DLD1 (cell line): Measurements from ENCODE around the gene OR7C1.
"Not testable (repeated sequence)": the region's sequence is repeated elsewhere in the genome, so short reads cannot be mapped to it uniquely, and the experiment has no call there.

Experiments used
- in situ Hi-C: cut with HindIII; loops from 2 replicates; pipeline ENCODE4 v1.10.0; 2017; ENCODE audit warnings: low sequenced_read_pairs

OR7C1 gene

DNA sequence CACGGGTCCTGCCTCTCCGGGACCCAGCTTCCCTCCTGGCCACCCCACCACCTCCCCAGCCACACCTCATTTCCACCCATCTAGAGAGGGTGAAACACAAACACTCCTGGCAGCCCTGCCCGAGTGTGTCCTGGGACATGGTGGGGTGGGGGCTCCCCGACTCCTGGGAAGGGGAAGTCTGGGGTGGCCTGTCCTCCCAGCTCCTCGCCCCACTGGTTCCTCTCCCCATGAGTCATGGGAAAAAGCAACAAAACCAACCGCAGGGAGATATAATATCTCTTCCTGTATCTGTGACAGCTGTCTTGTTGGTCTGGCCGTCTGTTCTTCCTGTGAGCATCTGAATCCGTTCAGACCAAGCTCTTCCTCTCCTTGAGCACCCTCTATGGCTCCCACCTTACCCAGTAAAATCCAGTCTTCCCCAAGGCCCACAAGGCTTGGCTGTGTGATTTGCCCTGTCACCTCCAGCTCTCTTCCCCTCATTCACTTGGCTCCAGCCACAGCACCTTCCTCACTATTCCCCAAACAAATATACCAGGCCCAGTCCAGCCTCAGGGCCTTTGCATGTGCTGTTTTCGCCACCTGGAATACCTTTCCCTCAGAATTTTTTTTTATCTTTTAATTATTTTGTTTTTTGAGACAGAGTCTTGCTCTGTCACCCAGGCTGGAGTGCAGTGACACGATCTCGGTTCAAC lies 49.7 kb downstream of the OR7C1 start:
- in situ Hi-C loops, result not testable (repeated sequence)

DNA sequence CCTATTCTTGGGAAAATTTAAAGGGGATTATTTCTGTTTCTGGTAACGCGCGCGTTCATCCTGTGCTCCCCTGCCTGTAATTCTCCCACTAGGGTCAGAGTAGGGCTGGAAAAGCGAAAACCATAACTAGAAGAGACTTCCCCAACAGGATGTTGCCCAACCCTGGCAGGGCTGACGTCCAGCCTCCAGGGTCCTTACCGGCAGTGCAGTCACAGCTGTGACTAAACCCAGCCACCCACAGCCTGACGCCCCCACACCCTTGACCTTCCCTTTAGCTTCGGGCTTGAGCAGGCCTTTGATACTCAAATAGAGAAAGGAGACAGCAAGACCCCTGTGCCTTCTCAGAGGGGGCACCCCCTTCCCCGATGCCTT lies 50.3 kb downstream of the OR7C1 start:
- in situ Hi-C loops, result not testable (repeated sequence)

DNA sequence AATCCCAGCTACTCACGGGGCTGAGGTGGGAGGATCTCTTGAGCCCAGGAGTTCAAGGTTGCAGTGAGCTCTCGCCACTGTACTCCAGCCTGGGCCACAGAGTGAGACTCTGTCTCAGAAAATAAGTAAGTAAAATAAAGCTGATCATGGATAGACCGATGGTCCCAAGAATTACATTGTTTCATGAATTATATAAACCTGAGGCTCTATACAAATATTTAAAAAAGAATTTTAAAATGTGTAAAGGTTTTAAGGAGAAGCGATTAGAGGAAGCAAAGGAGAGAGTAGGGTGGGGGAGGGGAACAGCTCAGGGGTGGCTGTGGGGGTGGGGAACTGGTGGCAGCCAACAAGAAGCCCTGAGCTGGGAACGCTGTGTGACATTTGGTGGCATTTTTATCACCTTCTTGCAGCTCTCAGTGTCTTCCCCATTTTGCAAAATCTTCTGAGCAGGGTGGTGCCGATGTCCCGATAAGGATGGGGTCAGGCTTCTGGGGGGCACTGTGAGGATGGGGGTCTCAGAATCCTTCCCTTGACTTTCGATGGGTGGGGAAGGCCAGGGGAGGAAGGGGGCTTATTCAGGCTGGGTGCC lies 51.5 kb downstream of the OR7C1 start:
- in situ Hi-C loops, result not testable (repeated sequence)

DNA sequence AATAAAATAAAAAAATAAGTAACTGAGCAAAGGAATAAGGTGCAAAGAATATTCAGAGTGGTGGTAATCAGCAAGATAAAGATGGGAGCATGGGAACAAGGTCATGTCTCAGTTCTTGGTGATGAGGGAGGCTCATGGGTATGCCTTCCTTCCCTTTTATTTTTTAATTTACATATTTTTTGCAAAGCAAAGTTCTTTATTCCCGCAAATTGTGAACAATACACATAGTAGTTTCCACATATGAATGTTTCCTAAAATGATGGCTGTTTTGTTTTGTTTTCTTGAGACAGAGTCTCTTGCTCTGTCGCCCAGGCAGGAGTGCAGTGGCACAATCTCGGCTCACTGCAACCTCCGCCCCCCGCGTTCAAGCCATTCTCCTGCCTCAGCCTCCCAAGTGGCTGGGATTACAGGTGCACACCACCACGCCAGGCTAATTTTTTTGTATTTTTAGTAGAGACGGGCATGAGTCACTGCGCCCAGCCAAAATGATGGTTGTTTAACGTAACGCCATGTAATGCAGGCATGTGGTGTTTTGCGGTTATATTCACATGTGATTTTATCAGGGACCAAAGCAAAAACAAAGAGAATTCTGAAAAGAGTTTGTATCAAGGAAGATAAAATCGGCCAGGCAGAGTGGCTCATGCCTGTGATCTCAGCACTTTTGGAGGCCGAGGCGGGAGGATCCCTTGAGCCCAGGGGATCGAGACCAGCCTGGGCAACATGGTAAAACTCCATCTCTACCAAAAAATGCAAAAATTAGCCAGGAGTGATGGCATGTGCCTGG lies 52.2 kb downstream of the OR7C1 start:
- in situ Hi-C loops, result no loop called here

DNA sequence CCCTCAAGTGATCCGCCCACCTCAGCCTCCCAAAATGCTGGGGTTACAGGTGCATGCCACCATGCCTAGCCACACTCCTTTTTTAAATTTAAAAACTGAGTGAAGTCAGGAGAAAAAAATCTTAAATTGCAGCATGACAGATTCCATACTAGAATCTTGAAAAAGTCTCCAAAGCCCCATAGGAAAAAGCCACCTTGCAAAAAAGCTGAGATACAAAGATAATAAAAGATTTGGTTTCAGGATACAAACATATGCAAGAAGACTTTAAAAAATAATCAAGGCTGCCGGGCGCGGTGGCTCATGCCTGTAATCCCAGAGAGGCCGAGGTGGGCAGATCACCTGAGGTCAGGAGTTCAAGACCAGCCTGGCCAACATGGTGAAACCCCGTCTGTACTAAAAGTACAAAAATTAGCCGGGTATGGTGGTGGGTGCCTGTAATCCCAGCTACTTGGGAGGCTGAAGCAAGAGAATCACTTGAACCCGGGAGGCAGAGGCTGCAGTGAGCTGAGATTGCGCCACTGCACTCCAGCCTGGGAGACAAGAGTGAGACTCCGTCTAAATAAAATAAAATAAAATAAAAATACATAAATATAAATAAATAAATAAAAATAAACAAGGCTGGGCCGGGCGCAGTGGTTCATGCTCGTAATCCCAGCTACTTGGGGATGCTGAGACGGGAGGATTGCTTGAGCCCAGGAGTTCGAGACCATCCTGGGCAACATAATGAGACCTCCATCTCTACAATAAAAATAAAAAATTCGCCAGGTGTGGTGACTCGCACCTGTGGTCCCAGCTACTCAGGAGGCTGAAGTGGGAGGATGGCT lies 53.1 kb downstream of the OR7C1 start:
- in situ Hi-C loops, result not testable (repeated sequence)

DNA sequence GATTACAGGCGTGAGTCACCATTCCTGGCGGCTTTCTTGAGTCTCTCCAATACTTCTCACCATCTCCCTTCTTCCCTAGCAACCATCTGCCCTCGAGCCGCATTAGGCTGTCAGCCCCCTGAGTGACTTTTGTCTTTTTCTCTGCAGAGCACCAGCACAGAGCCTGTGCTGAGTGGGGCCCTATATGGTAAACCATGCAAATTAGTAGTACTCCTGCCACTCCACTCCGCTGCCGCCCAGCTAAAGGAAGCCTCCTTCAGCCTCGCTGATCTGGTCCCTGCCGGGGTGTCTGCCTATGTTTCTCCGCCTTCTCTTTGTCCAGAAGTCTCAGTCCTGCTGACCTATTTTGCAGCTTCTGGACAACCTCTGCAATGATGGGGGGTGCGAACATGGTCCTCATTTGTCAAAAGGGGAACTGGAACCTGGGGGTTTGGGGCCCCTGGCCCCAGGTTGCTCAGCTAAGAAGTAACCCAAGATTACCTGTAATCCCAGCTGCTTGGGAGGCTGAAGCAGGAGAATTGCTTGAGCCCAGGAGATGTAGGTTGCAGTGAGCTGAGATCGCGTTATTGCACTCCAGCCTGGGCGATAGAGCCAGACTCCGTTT lies 54.3 kb downstream of the OR7C1 start:
- in situ Hi-C loops, result not testable (repeated sequence)

DNA sequence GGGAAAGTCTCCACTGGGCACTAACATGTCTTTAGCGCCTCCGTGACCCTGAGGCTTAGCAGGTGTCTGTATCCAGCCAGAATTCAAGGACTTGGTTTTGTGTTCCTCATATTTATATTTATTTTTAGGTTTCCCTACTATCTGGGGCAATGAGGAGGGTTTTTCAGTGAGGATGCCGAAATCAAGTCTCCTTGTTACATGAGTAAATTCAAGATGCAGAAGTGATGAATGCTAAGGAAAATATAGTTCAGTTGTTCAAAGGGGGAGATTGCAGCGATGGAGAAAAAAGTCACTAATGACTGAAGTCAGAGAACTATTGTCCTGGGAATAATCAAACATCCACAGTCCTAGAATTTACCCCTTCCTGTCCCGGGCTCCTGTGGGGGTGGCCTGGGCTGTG lies 55.8 kb downstream of the OR7C1 start:
- in situ Hi-C loops, result no loop called here

DNA sequence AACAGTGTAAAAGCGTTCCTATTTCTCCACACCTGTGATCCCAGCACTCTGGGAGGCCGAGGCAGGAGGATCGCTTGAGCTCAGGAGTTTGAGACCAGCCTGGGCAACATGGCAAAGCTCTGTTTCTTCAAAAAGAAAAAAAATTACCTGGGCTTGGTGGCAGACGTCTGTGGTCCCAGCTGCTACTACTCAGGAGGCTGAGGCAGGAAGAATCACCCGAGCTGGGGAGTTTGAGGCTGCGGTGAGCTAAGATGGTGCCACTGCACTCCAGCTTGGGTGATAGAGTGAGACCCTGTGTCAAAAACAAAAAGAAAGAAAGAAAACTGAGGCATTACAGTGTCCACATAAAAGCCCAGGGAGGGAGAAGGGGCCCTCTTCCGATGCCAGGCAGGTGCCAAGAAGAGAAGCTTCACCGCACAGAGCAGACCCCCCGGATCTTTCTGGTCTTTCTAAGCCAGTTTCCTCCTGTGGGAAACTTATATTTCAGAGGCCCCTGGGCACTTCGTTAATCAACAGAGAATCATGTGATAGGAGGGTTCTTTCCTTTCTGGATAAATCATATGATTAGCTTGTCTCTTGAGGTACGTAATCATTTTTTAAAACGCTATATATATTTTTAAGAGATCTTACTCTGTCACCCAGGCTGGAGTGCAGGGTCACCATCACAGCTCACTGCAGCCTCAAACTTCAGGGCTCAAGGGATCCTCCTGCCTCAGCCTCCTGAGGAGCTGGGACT lies 56.7 kb downstream of the OR7C1 start, which contains the start of gene ADGRE2:
Gene ADGRE2 (minus strand): TSS at position 451 of the 736 bp plus-strand sequence. CDS start 1,804 bp downstream, outside the sequence.
- in situ Hi-C loops, result not testable (repeated sequence)

DNA sequence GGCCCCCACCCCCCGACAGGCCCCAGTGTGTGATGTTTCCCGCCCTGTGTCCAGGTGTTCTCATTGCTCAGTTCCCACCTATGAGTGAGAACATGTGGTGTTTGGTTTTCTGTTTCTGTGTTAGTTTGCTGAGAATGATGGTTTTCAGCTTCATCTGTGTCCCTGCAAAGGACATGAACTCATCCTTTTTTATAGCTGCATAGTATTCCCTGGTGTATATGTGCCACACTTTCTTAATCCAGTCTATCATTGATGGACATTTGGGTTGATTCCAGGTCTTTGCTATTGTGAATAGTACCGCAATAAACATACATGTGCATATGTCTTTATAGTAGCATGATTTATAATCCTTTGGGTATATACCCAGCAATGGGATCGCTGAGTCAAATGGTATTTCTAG lies 57.3 kb downstream of the OR7C1 start:
- in situ Hi-C loops, result not testable (repeated sequence)

DNA sequence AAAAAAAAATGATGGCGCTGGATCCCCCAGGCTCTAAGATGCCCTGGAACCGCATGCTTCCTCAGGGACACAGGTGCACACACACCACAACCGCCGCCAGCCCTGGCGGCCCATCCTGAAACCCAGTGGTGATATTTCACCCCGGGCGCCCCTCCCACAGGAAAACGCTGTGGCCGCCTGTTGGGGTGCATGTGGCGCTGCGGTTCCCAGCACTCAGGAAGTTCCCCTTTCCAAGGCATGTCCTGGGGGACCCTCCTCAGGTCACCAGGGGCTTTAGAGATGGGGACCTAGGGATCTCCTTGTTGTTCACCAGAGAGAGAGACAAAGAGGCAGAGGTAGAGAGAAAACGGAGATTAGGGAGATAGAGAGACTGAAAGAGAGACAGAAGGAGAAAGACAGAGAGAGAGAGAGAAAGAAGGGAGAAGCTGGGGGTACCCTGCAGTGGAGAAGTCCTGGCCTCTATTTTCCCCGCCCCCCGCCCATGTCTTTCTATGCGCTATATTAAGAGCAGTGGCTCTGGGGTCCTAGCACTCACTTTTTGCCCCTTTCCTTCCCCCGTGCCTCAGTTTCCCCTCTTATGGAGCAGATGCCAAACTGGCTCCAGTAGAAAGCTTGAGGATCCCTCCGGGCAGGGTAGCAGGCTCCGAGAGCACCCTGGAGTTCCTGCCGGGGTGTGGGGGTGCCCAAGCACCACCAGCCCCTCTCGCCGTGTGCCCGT lies 59.0 kb downstream of the OR7C1 start:
- in situ Hi-C loops, result no loop called here

DNA sequence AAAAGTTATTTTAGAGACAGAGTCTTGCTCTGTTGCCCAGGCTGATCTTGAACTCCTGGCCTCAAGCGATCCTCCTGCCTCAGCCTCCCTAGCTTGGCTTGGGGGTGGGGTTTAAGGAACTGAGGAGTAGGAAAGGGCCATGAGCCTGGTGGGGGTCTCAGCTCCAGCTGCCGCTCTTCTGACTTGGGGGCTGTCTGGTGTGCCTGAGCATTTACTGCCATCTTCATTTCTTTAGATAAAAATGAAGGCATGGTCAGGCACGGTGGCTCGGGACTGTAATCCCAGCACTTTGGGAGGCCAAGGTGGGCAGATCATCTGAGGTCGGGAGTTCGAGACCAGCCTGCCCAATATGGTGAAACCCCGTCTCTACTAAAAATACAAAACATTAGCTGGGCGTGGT lies 59.7 kb downstream of the OR7C1 start:
- in situ Hi-C loops, result not testable (repeated sequence)

DNA sequence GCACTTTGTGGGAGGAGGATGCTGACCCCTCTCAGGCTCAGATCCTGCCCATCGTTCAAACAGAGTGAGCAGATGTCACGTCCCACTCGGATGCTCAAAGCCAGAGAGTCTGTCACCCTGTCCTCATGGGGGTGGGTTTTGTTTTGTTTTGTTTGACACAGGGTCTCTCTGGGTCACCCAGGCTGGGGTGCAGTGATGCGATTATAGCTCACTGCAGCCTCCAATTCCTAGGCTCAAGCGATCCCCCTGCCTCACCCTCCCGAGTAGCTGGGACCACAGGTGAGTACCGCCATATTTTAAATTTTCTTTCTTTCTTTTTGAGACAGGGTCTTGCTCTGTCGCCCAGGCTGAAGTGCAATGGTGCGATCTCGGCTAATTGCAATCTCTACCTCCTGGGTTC lies 60.6 kb downstream of the OR7C1 start:
- in situ Hi-C loops, result no loop called here

DNA sequence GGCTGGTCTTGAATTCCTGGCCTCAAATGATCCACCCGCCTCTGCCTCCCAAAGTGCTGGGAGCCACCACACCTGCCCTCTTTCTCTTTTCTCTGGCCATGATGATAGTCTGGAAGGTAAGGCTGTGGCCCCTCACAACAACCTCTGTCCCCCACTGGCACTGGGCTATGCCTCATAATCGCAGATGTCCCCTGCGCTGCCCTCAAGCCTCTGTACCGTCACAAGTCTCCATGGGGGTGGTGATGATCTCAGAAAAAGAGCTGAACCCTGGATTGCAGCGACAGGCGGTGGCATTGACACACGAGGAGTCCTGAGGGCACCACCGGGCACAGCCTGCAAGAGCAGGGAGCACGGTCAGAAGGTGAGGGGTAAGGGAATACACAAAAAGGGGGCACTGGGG lies 61.3 kb downstream of the OR7C1 start:
- in situ Hi-C loops, result not testable (repeated sequence)

DNA sequence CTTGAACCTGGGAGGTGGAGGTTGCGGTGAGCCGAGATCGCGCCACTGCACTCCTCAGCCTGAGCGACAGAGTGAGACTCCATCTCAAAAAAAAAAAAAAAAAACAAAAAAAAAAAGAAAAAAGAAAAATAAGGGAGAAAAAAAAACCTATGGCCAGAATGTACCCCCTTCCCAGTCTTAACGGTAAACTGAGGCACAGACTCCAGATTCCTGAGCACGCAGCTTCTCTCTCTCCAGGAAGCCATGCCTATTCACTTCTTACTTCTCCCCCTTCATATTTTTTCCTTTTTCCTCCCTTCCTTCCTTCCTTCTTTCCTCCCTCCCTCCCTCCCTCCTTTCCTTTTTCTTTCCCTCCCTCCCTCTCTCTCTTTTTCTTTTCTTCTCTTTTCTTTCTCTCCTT lies 62.0 kb downstream of the OR7C1 start:
- in situ Hi-C loops, result no loop called here

DNA sequence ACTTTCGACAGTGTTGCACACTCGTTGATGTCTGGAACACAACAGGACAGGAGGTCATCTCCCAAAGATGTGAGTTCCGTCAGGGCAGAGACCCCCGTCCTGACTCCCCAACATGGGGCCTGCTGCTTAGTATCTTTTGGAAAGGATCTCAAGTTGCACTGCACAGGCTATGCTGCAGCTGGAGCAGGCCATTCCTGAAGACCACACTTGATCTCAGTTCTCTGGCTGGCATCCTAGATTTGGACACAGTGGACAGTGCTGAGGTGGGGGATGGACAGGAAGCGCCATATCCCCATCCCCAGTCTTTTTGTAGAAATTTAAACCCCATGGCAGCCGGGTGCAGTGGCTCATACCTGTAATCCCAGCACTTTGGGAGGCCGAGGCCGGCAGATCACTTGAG lies 62.5 kb downstream of the OR7C1 start:
- in situ Hi-C loops, result no loop called here

DNA sequence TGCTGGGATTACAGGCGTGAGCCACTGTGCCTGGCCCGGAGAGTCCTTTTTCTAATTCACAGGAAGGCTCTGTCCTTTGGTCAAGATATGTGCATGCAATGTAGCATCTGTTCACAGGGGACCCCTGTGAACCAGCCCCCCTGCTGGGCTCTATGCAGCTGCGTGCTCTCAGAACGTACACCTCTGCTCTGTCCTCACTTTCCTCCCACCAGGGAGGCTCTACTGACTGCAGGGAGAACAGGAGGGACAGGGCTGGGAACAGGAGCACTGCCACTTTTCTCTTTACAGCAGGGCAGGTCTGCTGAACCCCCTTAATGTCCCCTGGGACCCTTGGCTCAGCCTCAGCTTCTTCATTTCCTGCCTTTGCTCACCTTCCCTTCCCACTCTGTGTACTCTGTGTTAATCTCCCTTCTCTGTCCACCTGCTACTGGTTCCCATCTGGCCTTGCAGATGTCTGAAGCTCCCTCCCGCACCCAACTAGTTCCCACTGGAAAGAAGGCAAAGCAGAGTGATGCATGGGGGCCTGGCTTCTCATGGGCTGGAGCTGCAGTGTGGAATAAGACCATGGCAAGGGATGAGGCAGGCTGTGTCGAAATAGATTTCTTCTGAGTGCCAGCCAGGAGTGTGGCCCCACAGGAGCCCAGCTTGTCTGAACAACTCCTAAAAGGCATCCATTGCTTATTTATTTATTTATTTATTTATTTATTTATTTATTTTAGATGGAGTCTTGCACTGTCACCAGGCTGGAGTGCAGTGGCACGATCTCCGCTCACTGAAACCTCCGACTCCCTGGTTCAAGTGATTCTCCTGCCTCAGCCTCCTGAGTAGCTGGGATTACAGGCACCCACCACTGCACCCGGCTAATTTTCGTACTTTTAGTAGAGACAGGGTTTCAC lies 63.8 kb downstream of the OR7C1 start:
- in situ Hi-C loops, result no loop called here

DNA sequence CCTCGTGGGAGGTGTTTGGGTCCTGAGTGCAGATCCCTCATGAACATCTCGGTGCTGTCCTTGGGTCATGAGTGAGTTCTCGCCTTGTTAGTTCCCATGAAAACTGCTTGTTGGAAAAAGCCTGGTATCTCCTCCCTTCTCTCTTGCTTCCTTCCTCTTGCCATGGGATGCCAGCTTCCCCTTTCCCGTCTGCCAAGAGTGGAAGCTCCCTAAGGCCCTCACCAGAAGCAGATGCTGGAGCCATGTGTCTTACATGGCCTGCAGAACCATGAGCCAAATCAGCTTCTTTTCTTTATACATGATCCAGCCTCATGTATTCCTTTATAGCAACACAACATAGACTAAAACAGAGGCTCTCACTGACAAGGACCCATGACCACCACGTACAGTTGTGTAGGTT lies 64.8 kb downstream of the OR7C1 start:
- in situ Hi-C loops, result no loop called here

DNA sequence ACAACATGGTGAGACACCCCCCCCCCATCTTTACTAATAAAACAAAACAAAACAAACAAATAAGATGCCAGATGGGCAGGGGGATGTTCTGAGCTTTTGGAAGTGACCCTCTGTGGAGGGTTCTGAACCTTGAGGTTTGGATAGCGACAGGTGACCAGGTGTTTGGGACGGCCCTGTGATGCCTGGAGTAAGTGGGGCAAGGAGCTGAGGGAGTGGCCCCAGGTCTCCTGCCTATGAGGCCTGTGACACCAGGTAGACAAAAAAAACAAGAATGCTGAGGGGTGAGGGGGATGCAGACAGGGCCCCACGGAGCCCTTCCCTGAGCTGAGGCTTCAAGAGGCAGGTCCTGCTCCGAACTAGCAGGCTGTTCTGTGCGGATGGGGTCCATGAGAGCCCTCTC lies 65.8 kb downstream of the OR7C1 start:
- in situ Hi-C loops, result no loop called here
